ENCODE results near the gene ABCC3. TPM values are rescaled to one million over a fixed set of nuclear protein-coding genes. Genes with fewer than 3 reads are reported as not detected.
A peak's percentile ranks its signal among the peaks of the same experiment; 100 is the strongest.

The ABCC3 gene
- total RNA-seq, 1 donor: 39.3 TPM

GRCh38 chr17:50664788-50665458 lies 30.2 kb downstream of the ABCC3 start:
- no peak for DNase-seq (ENCODE audit: low read depth)
- TF ChIP-seq CTCF (IDR thresholded peaks at IDR 0.05; ENCODE audit: insufficient read depth, low read depth, low read length): no peak
- no peak overlapping the region for H3K4me3 ChIP-seq (ENCODE audit: low read depth, low read length)

GRCh38 chr17:50665838-50666237 lies 31.2 kb downstream of the ABCC3 start:
- no peak for DNase-seq (ENCODE audit: low read depth)
- no peak for TF ChIP-seq CTCF (IDR thresholded peaks at IDR 0.05; ENCODE audit: insufficient read depth, low read depth, low read length)
- no peak overlapping the region for H3K4me3 ChIP-seq (ENCODE audit: low read depth, low read length)

GRCh38 chr17:50666316-50666715 lies 31.6 kb downstream of the ABCC3 start:
- no peak for DNase-seq (ENCODE audit: low read depth)
- no peak overlapping the region for H3K4me3 ChIP-seq (ENCODE audit: low read depth, low read length)
- TF ChIP-seq CTCF (IDR thresholded peaks at IDR 0.05; ENCODE audit: insufficient read depth, low read depth, low read length): no peak

GRCh38 chr17:50667259-50668024 lies 32.8 kb downstream of the ABCC3 start:
- H3K4me3 ChIP-seq (ENCODE audit: low read depth, low read length): no peak overlapping the region
- DNase-seq (ENCODE audit: low read depth): no peak
- TF ChIP-seq CTCF (IDR thresholded peaks at IDR 0.05; ENCODE audit: insufficient read depth, low read depth, low read length): no peak

- DNase-seq (ENCODE audit: low read depth): peak; percentile 40
- no peak overlapping the region for H3K4me3 ChIP-seq (ENCODE audit: low read depth, low read length)
- TF ChIP-seq CTCF (IDR thresholded peaks at IDR 0.05; ENCODE audit: insufficient read depth, low read depth, low read length): no peak
Measured at GRCh38 chr17:50668025-50668837, 33.5 kb downstream of the ABCC3 start.

- no peak overlapping the region for H3K4me3 ChIP-seq (ENCODE audit: low read depth, low read length)
- DNase-seq (ENCODE audit: low read depth): no peak
- no peak for TF ChIP-seq CTCF (IDR thresholded peaks at IDR 0.05; ENCODE audit: insufficient read depth, low read depth, low read length)
Measured at GRCh38 chr17:50668838-50669581, 34.3 kb downstream of the ABCC3 start.

All from fibroblast of villous mesenchyme (primary cell).